WTC11 (cell line): ENCODE measurements around the gene DMD.

Experiments
- ETV6 ChIP-seq: sonication (generic); formaldehyde crosslinking; IDR thresholded peaks from 2 replicates; pipeline ENCODE4 v1.8.1; 2022; ENCODE audit warnings: mild to moderate bottlenecking, missing genetic modification reagents
- FOXJ3 ChIP-seq: sonication (generic); formaldehyde crosslinking; IDR thresholded peaks from 2 replicates; pipeline ENCODE4 v1.9.0; 2021; ENCODE audit warnings: missing genetic modification reagents, mild to moderate bottlenecking, borderline replicate concordance
- MXD4 ChIP-seq: fragments of 250-450 bp; sonication (Bioruptor Pico); IDR thresholded peaks from 2 replicates; pipeline ENCODE4 v1.8.0; 2021; ENCODE audit warnings: mild to moderate bottlenecking, moderate library complexity, borderline replicate concordance
- NFYB ChIP-seq: sonication (generic); formaldehyde crosslinking; conservative IDR thresholded peaks from 2 replicates; pipeline ENCODE4 v1.8.0; 2022; ENCODE audit warnings: low read depth, missing genetic modification reagents
- ZNF121 ChIP-seq: sonication (generic); formaldehyde crosslinking; IDR thresholded peaks from 2 replicates; pipeline ENCODE4 v1.8.0; 2023; ENCODE audit warnings: missing genetic modification reagents
- TF ChIP-seq, protein P1 (sequence below): fragments of 200-600 bp; IDR thresholded peaks from 2 replicates; pipeline ENCODE4 v1.8.0; 2022; ENCODE audit warnings: antibody characterized with exemption
- TF ChIP-seq, protein P2 (sequence below): sonication (generic); formaldehyde crosslinking; IDR thresholded peaks from 2 replicates; pipeline ENCODE4 v1.8.0; 2022; ENCODE audit warnings: mild to moderate bottlenecking, missing genetic modification reagents
- TF ChIP-seq, protein P3 (sequence below): sonication (generic); formaldehyde crosslinking; IDR thresholded peaks from 2 replicates; pipeline ENCODE4 v1.8.1; 2022; ENCODE audit warnings: low read depth, missing genetic modification reagents, borderline replicate concordance
- TF ChIP-seq, protein P4 (sequence below): sonication (generic); formaldehyde crosslinking; IDR thresholded peaks from 2 replicates; pipeline ENCODE4 v1.8.1; 2023; ENCODE audit warnings: mild to moderate bottlenecking, missing genetic modification reagents, moderate library complexity
- TF ChIP-seq, protein P5 (sequence below): sonication (generic); formaldehyde crosslinking; IDR thresholded peaks from 2 replicates; pipeline ENCODE4 v1.8.1; 2022; ENCODE audit warnings: missing genetic modification reagents, borderline replicate concordance
- TF ChIP-seq, protein P6 (sequence below): sonication (generic); formaldehyde crosslinking; conservative IDR thresholded peaks from 2 replicates; pipeline ENCODE4 v1.8.1; 2022; ENCODE audit warnings: mild to moderate bottlenecking, missing genetic modification reagents

DNA sequence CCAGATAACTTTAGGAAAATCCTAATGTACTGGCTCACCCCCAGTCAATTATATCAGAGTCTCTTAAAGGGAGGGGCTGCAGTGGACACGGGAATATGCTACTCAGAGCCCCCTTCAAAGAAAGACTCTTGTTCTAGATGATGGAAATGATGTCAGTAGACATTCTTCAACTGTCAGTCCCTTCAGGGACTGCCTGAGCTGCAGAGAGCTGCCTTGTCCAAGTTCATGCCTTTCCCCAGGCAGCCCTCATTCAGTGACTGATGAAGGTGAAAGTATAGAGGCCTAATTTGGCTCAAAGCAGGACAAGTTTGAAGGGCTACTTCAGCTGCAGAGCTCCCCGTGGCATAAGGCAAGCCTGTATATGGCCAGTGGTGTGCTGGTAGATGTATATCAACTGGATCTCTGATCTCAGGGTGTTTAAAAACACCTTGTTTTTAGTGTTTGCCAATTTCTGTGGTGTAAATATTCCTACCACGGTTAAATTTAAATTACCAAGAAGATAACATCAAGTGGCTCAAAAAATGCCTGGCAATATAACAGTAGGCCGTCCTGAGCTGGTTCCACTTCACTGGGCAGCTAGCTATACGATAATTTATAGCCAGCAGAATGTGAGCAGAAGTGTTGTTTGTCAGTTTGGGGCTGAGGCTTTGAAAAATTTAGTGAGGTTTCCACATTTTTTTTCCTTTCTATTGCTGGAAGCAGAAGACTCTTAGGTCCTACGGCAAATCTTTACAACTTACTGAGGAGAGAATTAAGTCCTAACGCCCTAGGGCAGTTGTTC, 1390.7 kb downstream of the DMD start:
- TF ChIP-seq, protein P1, sequence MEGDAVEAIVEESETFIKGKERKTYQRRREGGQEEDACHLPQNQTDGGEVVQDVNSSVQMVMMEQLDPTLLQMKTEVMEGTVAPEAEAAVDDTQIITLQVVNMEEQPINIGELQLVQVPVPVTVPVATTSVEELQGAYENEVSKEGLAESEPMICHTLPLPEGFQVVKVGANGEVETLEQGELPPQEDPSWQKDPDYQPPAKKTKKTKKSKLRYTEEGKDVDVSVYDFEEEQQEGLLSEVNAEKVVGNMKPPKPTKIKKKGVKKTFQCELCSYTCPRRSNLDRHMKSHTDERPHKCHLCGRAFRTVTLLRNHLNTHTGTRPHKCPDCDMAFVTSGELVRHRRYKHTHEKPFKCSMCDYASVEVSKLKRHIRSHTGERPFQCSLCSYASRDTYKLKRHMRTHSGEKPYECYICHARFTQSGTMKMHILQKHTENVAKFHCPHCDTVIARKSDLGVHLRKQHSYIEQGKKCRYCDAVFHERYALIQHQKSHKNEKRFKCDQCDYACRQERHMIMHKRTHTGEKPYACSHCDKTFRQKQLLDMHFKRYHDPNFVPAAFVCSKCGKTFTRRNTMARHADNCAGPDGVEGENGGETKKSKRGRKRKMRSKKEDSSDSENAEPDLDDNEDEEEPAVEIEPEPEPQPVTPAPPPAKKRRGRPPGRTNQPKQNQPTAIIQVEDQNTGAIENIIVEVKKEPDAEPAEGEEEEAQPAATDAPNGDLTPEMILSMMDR = no peak
- TF ChIP-seq MXD4 (CRISPR knock-in tag) (no peak), ETV6 (CRISPR knock-in tag) (no peak), FOXJ3 (CRISPR knock-in tag) (no peak), ZNF121 (no peak), NFYB (CRISPR knock-in tag) (no peak)
- TF ChIP-seq, protein P2, sequence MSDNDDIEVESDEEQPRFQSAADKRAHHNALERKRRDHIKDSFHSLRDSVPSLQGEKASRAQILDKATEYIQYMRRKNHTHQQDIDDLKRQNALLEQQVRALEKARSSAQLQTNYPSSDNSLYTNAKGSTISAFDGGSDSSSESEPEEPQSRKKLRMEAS (CRISPR knock-in tag) = no peak
- TF ChIP-seq, protein P3, sequence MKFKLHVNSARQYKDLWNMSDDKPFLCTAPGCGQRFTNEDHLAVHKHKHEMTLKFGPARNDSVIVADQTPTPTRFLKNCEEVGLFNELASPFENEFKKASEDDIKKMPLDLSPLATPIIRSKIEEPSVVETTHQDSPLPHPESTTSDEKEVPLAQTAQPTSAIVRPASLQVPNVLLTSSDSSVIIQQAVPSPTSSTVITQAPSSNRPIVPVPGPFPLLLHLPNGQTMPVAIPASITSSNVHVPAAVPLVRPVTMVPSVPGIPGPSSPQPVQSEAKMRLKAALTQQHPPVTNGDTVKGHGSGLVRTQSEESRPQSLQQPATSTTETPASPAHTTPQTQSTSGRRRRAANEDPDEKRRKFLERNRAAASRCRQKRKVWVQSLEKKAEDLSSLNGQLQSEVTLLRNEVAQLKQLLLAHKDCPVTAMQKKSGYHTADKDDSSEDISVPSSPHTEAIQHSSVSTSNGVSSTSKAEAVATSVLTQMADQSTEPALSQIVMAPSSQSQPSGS = no peak
- TF ChIP-seq, protein P4, sequence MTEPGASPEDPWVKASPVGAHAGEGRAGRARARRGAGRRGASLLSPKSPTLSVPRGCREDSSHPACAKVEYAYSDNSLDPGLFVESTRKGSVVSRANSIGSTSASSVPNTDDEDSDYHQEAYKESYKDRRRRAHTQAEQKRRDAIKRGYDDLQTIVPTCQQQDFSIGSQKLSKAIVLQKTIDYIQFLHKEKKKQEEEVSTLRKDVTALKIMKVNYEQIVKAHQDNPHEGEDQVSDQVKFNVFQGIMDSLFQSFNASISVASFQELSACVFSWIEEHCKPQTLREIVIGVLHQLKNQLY (CRISPR knock-in tag) = no peak
- TF ChIP-seq, protein P5, sequence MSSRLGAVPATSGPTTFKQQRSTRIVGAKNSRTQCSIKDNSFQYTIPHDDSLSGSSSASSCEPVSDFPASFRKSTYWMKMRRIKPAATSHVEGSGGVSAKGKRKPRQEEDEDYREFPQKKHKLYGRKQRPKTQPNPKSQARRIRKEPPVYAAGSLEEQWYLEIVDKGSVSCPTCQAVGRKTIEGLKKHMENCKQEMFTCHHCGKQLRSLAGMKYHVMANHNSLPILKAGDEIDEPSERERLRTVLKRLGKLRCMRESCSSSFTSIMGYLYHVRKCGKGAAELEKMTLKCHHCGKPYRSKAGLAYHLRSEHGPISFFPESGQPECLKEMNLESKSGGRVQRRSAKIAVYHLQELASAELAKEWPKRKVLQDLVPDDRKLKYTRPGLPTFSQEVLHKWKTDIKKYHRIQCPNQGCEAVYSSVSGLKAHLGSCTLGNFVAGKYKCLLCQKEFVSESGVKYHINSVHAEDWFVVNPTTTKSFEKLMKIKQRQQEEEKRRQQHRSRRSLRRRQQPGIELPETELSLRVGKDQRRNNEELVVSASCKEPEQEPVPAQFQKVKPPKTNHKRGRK = no peak
- TF ChIP-seq, protein P6, sequence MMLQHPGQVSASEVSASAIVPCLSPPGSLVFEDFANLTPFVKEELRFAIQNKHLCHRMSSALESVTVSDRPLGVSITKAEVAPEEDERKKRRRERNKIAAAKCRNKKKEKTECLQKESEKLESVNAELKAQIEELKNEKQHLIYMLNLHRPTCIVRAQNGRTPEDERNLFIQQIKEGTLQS = no peak
